SK-N-SH (cell line): ENCODE results near the gene FN3K. TPM values are rescaled to one million over a fixed set of nuclear protein-coding genes. Genes with fewer than 3 reads are reported as not detected.

Source experiments
- CTCF ChIA-PET: fragments of 300-600, 350-600 bp; formaldehyde crosslinking; extraction: SDS; loops from one replicate; lab custom pipeline; 2021; lab: Yijun Ruan, JAX
- POLR2A ChIA-PET: fragments of 350-600 bp; sonication (Branson Sonifier 250); formaldehyde crosslinking; extraction: SDS; loops from one replicate; lab custom pipeline; 2020; ENCODE audit warnings: antibody characterized with exemption, inconsistent platforms; lab: Yijun Ruan, JAX
- DNase-seq: peaks from one replicate; pipeline ENCODE4 v3.0.0; 2012
- H2AFZ ChIP-seq: fragments of 200-600 bp; sonication (generic); 2 replicates; pipeline ENCODE4 v1.8.1; 2016; ENCODE audit warnings: antibody characterized with exemption, mild to moderate bottlenecking, low read depth
- H3F3A ChIP-seq: fragments of 200-600 bp; sonication (generic); replicated peaks from 2 replicates; pipeline ENCODE3; 2016; ENCODE audit warnings: antibody characterized with exemption, mild to moderate bottlenecking; ENCODE audit not compliant: insufficient read depth
- H3K27ac ChIP-seq, 2 experiments: fragments of 200-500 bp in 1 of 2; fragments of 200-600 bp in 1 of 2; sonication (Bioruptor generic) in 1 of 2; sonication (generic), shearing (Covaris generic) in 1 of 2; 2 replicates each; pipeline versions ENCODE4 v1.5.1 to v1.6.1; 2014 to 2016; ENCODE audit warnings: low read depth in 2 of 2, inconsistent platforms in 1 of 2, low read length in 1 of 2, mild to moderate bottlenecking in 1 of 2, mixed read lengths in 1 of 2
- H3K27me3 ChIP-seq: fragments of 200-600 bp; sonication (generic), shearing (Covaris generic); 2 replicates; pipeline ENCODE4 v1.6.1; 2016; ENCODE audit warnings: mixed run types; ENCODE audit not compliant: insufficient read depth
- H3K36me3 ChIP-seq, 2 experiments: fragments of 200-500 bp in 1 of 2; fragments of 200-600 bp in 1 of 2; sonication (Bioruptor generic) in 1 of 2; sonication (generic) in 1 of 2; replicated peaks in 1 of 2; 2 replicates each; pipeline versions ENCODE3 to v1.5.1; 2014 to 2016; ENCODE audit warnings: low read length in 1 of 2, mild to moderate bottlenecking in 1 of 2; ENCODE audit not compliant: insufficient read depth in 2 of 2, control insufficient read depth in 1 of 2
- H3K4me1 ChIP-seq, 2 experiments: fragments of 200-500 bp in 1 of 2; fragments of 200-600 bp in 1 of 2; sonication (Bioruptor generic) in 1 of 2; sonication (generic), shearing (Covaris generic) in 1 of 2; 2 replicates each; pipeline versions ENCODE4 v1.5.1 to v1.6.1; 2014 to 2016; ENCODE audit warnings: low read depth in 1 of 2, low read length in 1 of 2, mixed run types in 1 of 2; ENCODE audit not compliant: insufficient read depth in 2 of 2, control insufficient read depth in 1 of 2
- H3K4me2 ChIP-seq: fragments of 200-600 bp; sonication (generic), shearing (Covaris generic); 2 replicates; pipeline ENCODE4 v1.6.1; 2017; ENCODE audit warnings: mixed run types
- H3K4me3 ChIP-seq, 2 experiments: fragments of 200-500 bp in 1 of 2; fragments of 200-600 bp in 1 of 2; sonication (Bioruptor generic) in 1 of 2; sonication (generic), shearing (Covaris generic) in 1 of 2; 2 replicates each; pipeline versions ENCODE4 v1.5.1 to v1.8.1; 2014 to 2016; ENCODE audit warnings: low read depth in 2 of 2, inconsistent platforms in 1 of 2, low read length in 1 of 2, mild to moderate bottlenecking in 1 of 2, mixed read lengths in 1 of 2, moderate library complexity in 1 of 2
- H3K79me2 ChIP-seq: fragments of 200-600 bp; sonication (generic); 2 replicates; pipeline ENCODE4 v1.8.1; 2017; ENCODE audit warnings: mild to moderate bottlenecking; ENCODE audit not compliant: insufficient read depth
- H3K9ac ChIP-seq: fragments of 200-600 bp; sonication (generic); 2 replicates; pipeline ENCODE4 v1.6.1; 2017; ENCODE audit warnings: mixed run types
- H3K9me2 ChIP-seq: fragments of 200-600 bp; sonication (generic); 2 replicates; pipeline ENCODE4 v1.6.1; 2017; ENCODE audit warnings: mixed run types
- H3K9me3 ChIP-seq: fragments of 200-600 bp; sonication (generic); 2 replicates; pipeline ENCODE4 v1.6.1; 2017; ENCODE audit warnings: mixed run types, mild to moderate bottlenecking, moderate library complexity
- H4K20me1 ChIP-seq: fragments of 200-600 bp; sonication (generic); 2 replicates; pipeline ENCODE4 v1.6.1; 2017; ENCODE audit warnings: mild to moderate bottlenecking, mixed run types; ENCODE audit not compliant: insufficient read depth
- CTCF ChIP-seq: fragments of 200-600 bp; sonication (generic); IDR thresholded peaks from 2 replicates; pipeline ENCODE4 v1.6.1; 2017; ENCODE audit warnings: antibody characterized with exemption, mild to moderate bottlenecking, moderate library complexity
- ELF1 ChIP-seq: IDR thresholded peaks from 2 replicates; pipeline ENCODE4 v1.4.0; 2012
- EP300 ChIP-seq, 2 experiments: IDR thresholded peaks; 2 replicates each; pipeline versions ENCODE4 v1.4.0 to v1.6.1; 2012; ENCODE audit warnings: borderline replicate concordance in 1 of 2, low read depth in 1 of 2, low read length in 1 of 2
- EZH2phosphoT487 ChIP-seq: fragments of 200-600 bp; sonication (generic); IDR thresholded peaks from 2 replicates; pipeline ENCODE4 v1.6.1; 2017; ENCODE audit warnings: low read depth, mixed run types, mild to moderate bottlenecking, antibody characterized with exemption, moderate library complexity, borderline replicate concordance
- FOXJ3 ChIP-seq: sonication (generic); formaldehyde crosslinking; IDR thresholded peaks from 2 replicates; pipeline ENCODE4 v1.5.1; 2020; ENCODE audit warnings: mild to moderate bottlenecking, missing genetic modification reagents
- FOXM1 ChIP-seq: IDR thresholded peaks from 2 replicates; pipeline ENCODE4 v1.4.0; 2012; ENCODE audit warnings: low read depth, mild to moderate bottlenecking
- IRF3 ChIP-seq: fragments of 150-350 bp; IDR thresholded peaks from 2 replicates; pipeline ENCODE4 v1.6.1; 2016; ENCODE audit warnings: mild to moderate bottlenecking, low read depth, low read length
- MAX ChIP-seq: IDR thresholded peaks from 2 replicates; pipeline ENCODE4 v1.4.0; 2012; ENCODE audit warnings: low read depth
- MEF2A ChIP-seq: IDR thresholded peaks from 2 replicates; pipeline ENCODE4 v1.4.0; 2012; ENCODE audit warnings: low read depth, borderline replicate concordance
- NFIC ChIP-seq: IDR thresholded peaks from 2 replicates; pipeline ENCODE4 v1.4.0; 2012; ENCODE audit warnings: borderline replicate concordance
- NRF1 ChIP-seq: IDR thresholded peaks from 2 replicates; pipeline ENCODE4 v1.6.1; 2012; ENCODE audit warnings: low read depth, mild to moderate bottlenecking, low read length
- POLR2AphosphoS5 ChIP-seq: IDR thresholded peaks from 2 replicates; pipeline ENCODE4 v1.6.1; 2012; ENCODE audit warnings: low read depth, low read length
- RCOR1 ChIP-seq: fragments of 150-350 bp; IDR thresholded peaks from 2 replicates; pipeline ENCODE4 v1.6.1; 2017; ENCODE audit warnings: antibody characterized with exemption, low read length
- RFX5 ChIP-seq: IDR thresholded peaks from 2 replicates; pipeline ENCODE4 v1.6.1; 2012; ENCODE audit warnings: mild to moderate bottlenecking, improper control_type of control experiment, low read length
- RXRA ChIP-seq: IDR thresholded peaks from 2 replicates; pipeline ENCODE4 v1.4.0; 2012; ENCODE audit warnings: low read depth, mild to moderate bottlenecking, borderline replicate concordance
- SIN3A ChIP-seq: IDR thresholded peaks from 2 replicates; pipeline ENCODE4 v1.6.1; 2012; ENCODE audit warnings: low read depth, mild to moderate bottlenecking, low read length, moderate library complexity, borderline replicate concordance
- SMC3 ChIP-seq: IDR thresholded peaks from 2 replicates; pipeline ENCODE4 v1.6.1; 2012; ENCODE audit warnings: low read depth, low read length, improper control_type of control experiment
- TAF1 ChIP-seq: IDR thresholded peaks from 2 replicates; pipeline ENCODE4 v1.6.1; 2012; ENCODE audit warnings: low read depth, mild to moderate bottlenecking, low read length, moderate library complexity, borderline replicate concordance
- TCF12 ChIP-seq: IDR thresholded peaks from 2 replicates; pipeline ENCODE4 v1.4.0; 2012
- YY1 ChIP-seq: IDR thresholded peaks from 2 replicates; pipeline ENCODE4 v1.4.0; 2012; ENCODE audit warnings: low read depth, mild to moderate bottlenecking
- ZBTB33 ChIP-seq: IDR thresholded peaks from 2 replicates; pipeline ENCODE4 v1.4.0; 2012; ENCODE audit warnings: low read depth, borderline replicate concordance
- WGBS: methylation state at CpG from one replicate; pipeline ENCODE4 v1.1.6; 2017; ENCODE audit warnings: low lambda C conversion rate; 5-methylcytosine and 5-hydroxymethylcytosine counted together
- polyA plus RNA-seq, 3 experiments: library from polyadenylated mRNA; depleted of rRNA; stranded (reverse); fragments of >200 nt; gene quantifications; 2 replicates each; pipeline ENCODE4 v1.2.3, GENCODE V29; 2012

Gene FN3K
- polyA plus RNA-seq, 1 of the 3 experiments (the other 2 are of a cell fraction), result 9.9 TPM

- Histone ChIP-seq H3K4me2 (peak overlapping the region; percentile 86; the same call in 1 of the 2 replicates), H3K9me3 (no peaks in the 10 kb centered on the region), H2AFZ (peak overlapping the region; percentile 90), H3K4me1 (peaks cover 6 to 14% of the 10 kb centered on the region in 2 experiments; a peak in 1 of 4 replicates), H3K79me2 (peaks cover 39% of the 10 kb centered on the region), H4K20me1 (peaks cover 23% of the 10 kb centered on the region), H3K36me3 (peaks cover 0 to 18% of the 10 kb centered on the region in 2 experiments), H3K4me3 (peak overlapping the region; percentile 58 to 61), H3F3A (peaks cover 9% of the 10 kb centered on the region), H3K27me3 (no peaks in the 10 kb centered on the region), H3K27ac (peak overlapping the region in 1 of 2 experiments; percentile 41; a peak in 1 of 4 replicates), H3K9ac (peak overlapping the region; percentile 69; the same call in 1 of the 2 replicates), H3K9me2 (no peaks in the 10 kb centered on the region)
- CTCF ChIA-PET, result no interaction called here
- TF ChIP-seq IRF3 (no peak), POLR2AphosphoS5 (0 out of 2 replicates have a peak, but pooled peaks have one; percentile 19), FOXJ3 (CRISPR knock-in tag) (no peak), SIN3A (0 out of 2 replicates have a peak, but pooled peaks have one; percentile 12), NRF1 (peak; percentile 21), MAX (no peak; the same call in 1 of the 2 replicates), MEF2A (no peak), ELF1 (no peak)
- WGBS, result 3% methylated on average over 33 of the region's 56 CpGs
- POLR2A ChIA-PET, result no interaction called here
- DNase-seq, result no peak
Observed at GRCh38 chr17:82751171-82751570, 15.8 kb downstream of the FN3K start.

GRCh38 chr17:82751571-82752370, 16.4 kb downstream of the FN3K start, which contains the start of gene TBCD:
Gene TBCD (plus strand): TSS chr17:82752065. CDS start chr17:82752194, 129 bp downstream.
- peak within 1 kb of the TSS; percentile 93 for H3K4me2 ChIP-seq
- ChIA-PET POLR2A (no interaction called here), CTCF (interaction anchor here (2.2 to 4.7 kb wide), 2 partner anchors 15 to 24 kb away, joined by 7 to 22 read pairs; no protein-coding TSS in a partner anchor)
- H3K4me1 ChIP-seq, result peaks cover 6 to 14% of the 10 kb centered on the region in 2 experiments; a peak in 1 of 4 replicates
- peak within 1 kb of the TSS; percentile 78 to 98 for H3K4me3 ChIP-seq
- DNase-seq, result peak; percentile 100
- no peaks in the 10 kb centered on the region for H3K9me2 ChIP-seq
- H3K27ac ChIP-seq, result peak within 1 kb of the TSS; percentile 75 to 89
- peaks cover 45% of the 10 kb centered on the region for H3K79me2 ChIP-seq
- H3K27me3 ChIP-seq, result no peaks in the 10 kb centered on the region
- H3F3A ChIP-seq, result peaks cover 9% of the 10 kb centered on the region
- no peaks in the 10 kb centered on the region for H3K9me3 ChIP-seq
- peaks cover under 1 to 19% of the 10 kb centered on the region in 2 experiments for H3K36me3 ChIP-seq
- H2AFZ ChIP-seq, result peak within 1 kb of the TSS; percentile 90
- peak within 1 kb of the TSS; percentile 69 for H3K9ac ChIP-seq
- WGBS, result under 1% methylated on average over 59 of the region's 114 CpGs
- peaks cover 23% of the 10 kb centered on the region for H4K20me1 ChIP-seq
- TF ChIP-seq NFIC (no peak; the same call in 1 of the 2 replicates), NRF1 (peak; percentile 20), CTCF (no peak), ELF1 (peak; percentile 66), SMC3 (no peak), EZH2phosphoT487 (no peak), TCF12 (no peak), RFX5 (0 out of 2 replicates have a peak, but pooled peaks have one; percentile 45), FOXM1 (no peak), YY1 (no peak), TAF1 (peak; percentile 69; the same call in 1 of the 2 replicates), ZBTB33 (no peak; the same call in 1 of the 2 replicates), EP300 (IDR thresholded peaks at IDR 0.05; ENCODE audit: borderline replicate concordance in 1 of 2, low read depth in 1 of 2, low read length in 1 of 2) (no peak), RXRA (no peak), RCOR1 (no peak)
